Neural crest cell (in vitro differentiated cells): Measurements from ENCODE around the gene WDR90. TPM values are rescaled to one million over a fixed set of nuclear protein-coding genes. Genes with fewer than 3 reads are reported as not detected.

Experiments
- DNase-seq: peaks from one replicate; pipeline ENCODE4 v3.0.0; 2021; ENCODE audit warnings: low read depth, mixed read lengths, low spot score
- H3K27ac Mint-ChIP-seq: one replicate; pipeline ENCODE4 v1.8.0; 2021; ENCODE audit warnings: mild to moderate bottlenecking, mixed read lengths; ENCODE audit not compliant: unreplicated experiment
- H3K27me3 Mint-ChIP-seq: 2 replicates; pipeline ENCODE4 v1.8.0; 2021; ENCODE audit warnings: low read depth, mild to moderate bottlenecking, mixed read lengths
- H3K36me3 Mint-ChIP-seq: 2 replicates; pipeline ENCODE4 v1.8.0; 2021; ENCODE audit warnings: low read depth, mild to moderate bottlenecking, mixed read lengths
- H3K4me1 Mint-ChIP-seq: 2 replicates; pipeline ENCODE4 v1.8.0; 2021; ENCODE audit warnings: mixed read lengths
- H3K4me3 Mint-ChIP-seq: one replicate; pipeline ENCODE4 v1.8.0; 2021; ENCODE audit warnings: mild to moderate bottlenecking, mixed read lengths
- H3K9me3 Mint-ChIP-seq: 2 replicates; pipeline ENCODE4 v1.8.0; 2021; ENCODE audit warnings: mixed read lengths
- CTCF ChIP-seq: fragments of 200-600 bp; sonication (generic); conservative IDR thresholded peaks from 2 replicates; pipeline ENCODE4 v1.5.0; 2021; ENCODE audit warnings: antibody characterized with exemption, mild to moderate bottlenecking
- total RNA-seq: library from RNA; stranded (reverse); gene quantifications from 2 replicates; pipeline ENCODE4 v1.2.1, GENCODE V29; 2021

Gene WDR90
- total RNA-seq, 1 donor from 2014 or later, result 97.0 TPM

GRCh38 chr16:627454-628239, 21.5 kb upstream of the WDR90 start:
- Mint-ChIP-seq H3K27me3 (peaks cover 2% of the 10 kb centered on the region), H3K4me3 (no peak overlapping the region), H3K4me1 (peaks cover 22% of the 10 kb centered on the region), H3K36me3 (peaks cover 3% of the 10 kb centered on the region), H3K27ac (no peak overlapping the region), H3K9me3 (no peaks in the 10 kb centered on the region)
- no peak for DNase-seq
- no peak for TF ChIP-seq CTCF

DNA sequence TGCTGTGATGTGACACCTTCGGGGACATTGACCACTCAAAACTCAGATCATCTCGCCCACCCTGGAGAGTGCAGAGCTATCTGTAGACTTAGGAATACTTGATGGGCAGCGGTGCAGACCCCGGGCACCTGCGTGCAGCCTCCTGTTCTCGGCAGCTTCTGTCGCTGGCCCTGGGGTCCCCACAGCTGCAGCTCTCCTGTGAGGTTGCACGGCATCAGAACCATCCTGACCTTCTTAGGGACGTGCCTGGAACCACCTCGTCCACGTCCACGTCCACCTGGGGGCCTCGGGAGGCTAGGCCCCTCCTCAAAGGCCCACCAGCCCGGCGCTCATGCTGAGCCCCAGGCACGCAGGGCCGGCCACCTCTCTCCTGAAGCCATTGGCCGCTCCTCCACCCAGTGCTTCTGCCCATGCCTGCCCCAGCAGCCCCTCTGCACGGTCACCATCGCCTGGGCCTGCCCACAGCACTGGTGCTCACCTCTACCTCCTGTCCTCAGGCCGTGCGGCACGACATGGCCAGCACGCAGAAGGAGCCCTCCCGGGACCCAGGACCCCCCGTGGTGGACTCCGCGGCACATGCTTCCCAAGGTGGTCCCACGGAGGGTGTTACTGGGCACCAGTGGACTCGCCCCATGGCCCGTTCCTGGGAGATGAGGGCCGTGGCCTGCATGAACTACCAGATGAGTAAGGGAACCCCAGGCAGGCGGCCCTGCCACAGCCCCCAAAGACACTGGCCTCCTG, 20.7 kb upstream of the WDR90 start:
- TF ChIP-seq CTCF, result no peak
- Mint-ChIP-seq H3K4me3 (peak overlapping the region; percentile 84), H3K36me3 (peaks cover 3% of the 10 kb centered on the region), H3K27ac (peak overlapping the region; percentile 86), H3K27me3 (peaks cover 2% of the 10 kb centered on the region), H3K9me3 (no peaks in the 10 kb centered on the region), H3K4me1 (peaks cover 22% of the 10 kb centered on the region)
- no peak for DNase-seq

GRCh38 chr16:629185-629832, 19.9 kb upstream of the WDR90 start:
- Mint-ChIP-seq H3K4me3 (peak overlapping the region; percentile 84), H3K27ac (peak overlapping the region; percentile 86), H3K4me1 (peaks cover 16% of the 10 kb centered on the region), H3K9me3 (no peaks in the 10 kb centered on the region), H3K36me3 (peaks cover 3% of the 10 kb centered on the region), H3K27me3 (peaks cover 2% of the 10 kb centered on the region)
- peak; percentile 58 for DNase-seq
- TF ChIP-seq CTCF, result no peak

GRCh38 chr16:629833-630248, 19.3 kb upstream of the WDR90 start:
- H3K4me3 Mint-ChIP-seq, result peak overlapping the region; percentile 84
- DNase-seq, result peak; percentile 65
- no peaks in the 10 kb centered on the region for H3K9me3 Mint-ChIP-seq
- no peak for TF ChIP-seq CTCF
- H3K27ac Mint-ChIP-seq, result peak overlapping the region; percentile 75
- peaks cover 2% of the 10 kb centered on the region for H3K27me3 Mint-ChIP-seq
- peaks cover 3% of the 10 kb centered on the region for H3K36me3 Mint-ChIP-seq
- H3K4me1 Mint-ChIP-seq, result peaks cover 16% of the 10 kb centered on the region

- H3K36me3 Mint-ChIP-seq, result peaks cover 3% of the 10 kb centered on the region
- H3K9me3 Mint-ChIP-seq, result no peaks in the 10 kb centered on the region
- H3K27ac Mint-ChIP-seq, result no peak overlapping the region
- no peak for TF ChIP-seq CTCF
- H3K4me3 Mint-ChIP-seq, result peak overlapping the region; percentile 84
- peak; percentile 53 for DNase-seq
- peaks cover 2% of the 10 kb centered on the region for H3K27me3 Mint-ChIP-seq
- peaks cover 16% of the 10 kb centered on the region for H3K4me1 Mint-ChIP-seq
Observed at GRCh38 chr16:630249-630814, 18.8 kb upstream of the WDR90 start.
